OCI-LY7 (cell line): Measurements from ENCODE around the gene SEMA3C.

Experiments used
- EZH2phosphoT487 ChIP-seq: fragments of 200-600 bp; sonication (generic); IDR thresholded peaks from 2 replicates; pipeline ENCODE4 v1.6.1; 2018; ENCODE audit warnings: low read depth, borderline replicate concordance, mild to moderate bottlenecking, mixed run types, antibody characterized with exemption, low read length, moderate library complexity, mixed read lengths
- TF ChIP-seq, protein P1 (sequence below): fragments of 200-600 bp; sonication (generic); conservative IDR thresholded peaks from 2 replicates; pipeline ENCODE4 v1.5.1; 2014; ENCODE audit warnings: mild to moderate bottlenecking, antibody characterized with exemption, low read length, moderate library complexity, mixed read lengths

DNA sequence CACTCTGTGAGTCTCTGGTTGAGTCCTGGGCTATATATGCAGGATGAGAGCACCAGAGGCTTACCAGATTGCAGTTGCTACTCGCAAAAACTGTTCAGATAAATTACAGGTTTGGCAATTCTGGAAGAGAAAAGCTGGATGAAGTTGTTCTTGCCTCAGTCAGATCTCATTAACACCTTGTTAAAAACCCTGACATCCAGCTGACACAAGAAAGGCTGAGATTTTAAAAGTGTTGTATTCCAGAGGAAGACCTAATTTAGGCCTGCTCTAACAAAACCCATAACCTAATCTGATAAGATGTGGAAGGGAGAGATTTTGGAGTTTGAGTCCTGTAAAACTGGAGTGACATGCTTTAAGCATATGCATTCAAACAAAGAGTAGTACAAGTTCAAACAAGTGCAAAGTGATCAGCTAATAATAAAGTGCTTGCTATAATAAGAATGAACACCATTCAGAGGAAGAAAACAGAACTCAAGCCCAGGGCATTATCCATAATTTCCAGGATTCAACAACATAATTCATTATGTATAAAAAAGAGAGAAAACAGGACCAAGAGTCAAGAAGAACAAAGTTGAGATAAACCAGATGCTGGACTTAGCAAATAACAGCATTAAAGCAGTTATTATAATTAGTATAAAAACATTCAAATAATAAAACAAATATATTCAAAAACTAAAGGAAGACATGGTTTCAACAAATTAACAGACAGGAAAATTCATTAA is 144.9 kb downstream of the SEMA3C start:
- TF ChIP-seq, protein P1, sequence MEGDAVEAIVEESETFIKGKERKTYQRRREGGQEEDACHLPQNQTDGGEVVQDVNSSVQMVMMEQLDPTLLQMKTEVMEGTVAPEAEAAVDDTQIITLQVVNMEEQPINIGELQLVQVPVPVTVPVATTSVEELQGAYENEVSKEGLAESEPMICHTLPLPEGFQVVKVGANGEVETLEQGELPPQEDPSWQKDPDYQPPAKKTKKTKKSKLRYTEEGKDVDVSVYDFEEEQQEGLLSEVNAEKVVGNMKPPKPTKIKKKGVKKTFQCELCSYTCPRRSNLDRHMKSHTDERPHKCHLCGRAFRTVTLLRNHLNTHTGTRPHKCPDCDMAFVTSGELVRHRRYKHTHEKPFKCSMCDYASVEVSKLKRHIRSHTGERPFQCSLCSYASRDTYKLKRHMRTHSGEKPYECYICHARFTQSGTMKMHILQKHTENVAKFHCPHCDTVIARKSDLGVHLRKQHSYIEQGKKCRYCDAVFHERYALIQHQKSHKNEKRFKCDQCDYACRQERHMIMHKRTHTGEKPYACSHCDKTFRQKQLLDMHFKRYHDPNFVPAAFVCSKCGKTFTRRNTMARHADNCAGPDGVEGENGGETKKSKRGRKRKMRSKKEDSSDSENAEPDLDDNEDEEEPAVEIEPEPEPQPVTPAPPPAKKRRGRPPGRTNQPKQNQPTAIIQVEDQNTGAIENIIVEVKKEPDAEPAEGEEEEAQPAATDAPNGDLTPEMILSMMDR, result no peak
- TF ChIP-seq EZH2phosphoT487, result no peak
